Stimulated activated CD4-positive, alpha-beta T cell treated with anti-CD3 and anti-CD28 coated beads, Interleukin-4, amount 100 ng/mL, for 4 hours (primary cell): ENCODE measurements around the gene LRRC10B.

Source experiments
- DNase-seq, 2 experiments: peaks; one replicate each; pipeline ENCODE4 v3.0.0-alpha.2; 2020

Gene LRRC10B

GRCh38 chr11:61487342-61488025 lies 21.1 kb upstream of the LRRC10B start:
- no peak for DNase-seq

DNA sequence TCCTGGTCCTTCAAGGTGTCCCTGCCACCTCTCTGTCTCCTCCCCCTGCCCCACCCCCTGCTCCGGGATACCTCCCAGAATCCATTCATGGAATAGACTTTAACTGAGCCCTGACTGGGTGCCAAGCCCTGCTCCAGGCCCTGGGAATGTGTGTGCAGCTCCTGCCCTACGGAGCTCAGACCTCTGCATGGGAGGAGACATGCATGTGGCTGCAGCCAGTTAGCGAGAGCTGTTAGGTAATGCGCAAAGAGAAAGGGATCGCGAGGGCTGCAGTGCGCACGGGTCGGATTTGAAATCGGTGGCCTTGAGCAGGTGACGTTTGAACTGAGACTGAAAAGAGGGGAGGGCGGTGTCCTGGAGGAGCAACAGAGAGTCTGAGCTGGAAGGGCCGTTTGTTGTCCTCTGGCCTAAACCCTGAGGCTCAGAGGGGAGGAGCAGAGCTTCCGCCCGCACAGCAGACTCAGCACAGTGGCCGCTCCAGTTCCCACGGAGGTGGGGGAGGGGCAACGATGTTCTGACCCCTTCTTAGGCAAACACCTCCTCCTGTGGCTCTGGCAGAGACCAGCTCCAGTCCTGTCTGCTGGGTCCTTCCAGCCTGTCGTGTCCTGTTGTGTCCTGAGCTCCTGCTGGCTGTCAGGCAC lies 19.8 kb upstream of the LRRC10B start:
- DNase-seq: no peak

DNA sequence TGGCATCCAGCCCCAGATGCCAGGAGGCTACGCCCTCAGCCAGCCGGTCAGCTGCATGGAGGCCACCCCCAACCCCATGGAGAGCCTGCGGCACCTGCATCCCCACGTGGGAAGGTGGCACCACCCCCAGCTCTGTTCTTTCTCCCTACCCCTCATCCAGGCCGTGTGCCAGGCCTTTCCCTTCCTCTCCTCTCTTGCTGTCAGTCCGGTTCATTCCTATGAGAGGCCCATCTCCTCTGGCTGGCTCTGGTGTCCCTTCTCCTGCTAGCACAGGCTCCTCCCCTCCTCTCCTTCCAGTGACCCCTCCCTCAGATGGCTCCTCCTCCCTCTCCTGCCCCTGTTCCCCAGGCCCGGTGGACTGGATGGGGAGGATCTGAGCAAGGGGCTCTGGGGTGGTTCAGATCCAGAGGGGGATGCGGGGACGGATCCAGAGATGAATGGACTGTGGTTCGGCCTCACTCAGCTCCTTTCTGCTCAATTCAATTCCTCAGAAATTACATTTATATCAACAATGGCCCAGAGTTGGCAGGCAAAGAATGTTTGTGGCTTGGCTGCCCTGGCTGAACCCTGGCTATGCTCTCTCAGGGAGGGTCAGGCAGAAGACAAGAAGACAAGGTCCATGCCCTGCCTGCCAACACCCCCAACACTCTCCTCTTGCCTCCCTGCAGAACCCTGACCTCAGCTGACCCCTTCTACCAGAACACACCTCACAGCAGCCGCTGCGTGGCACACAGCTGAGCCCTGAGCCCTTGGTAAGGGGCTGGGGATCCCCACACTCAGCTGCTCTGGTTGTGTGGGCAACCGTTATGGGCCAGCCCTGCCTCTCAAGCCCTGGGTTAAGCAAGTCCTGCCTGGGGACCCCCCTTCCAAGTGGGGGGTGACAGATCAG lies 18.5 kb upstream of the LRRC10B start:
- DNase-seq: no peak

- DNase-seq: no peak
These were observed 16.7 kb upstream of the LRRC10B start for GRCh38 chr11:61491736-61492395.

GRCh38 chr11:61494381-61494961 lies 14.1 kb upstream of the LRRC10B start:
- DNase-seq: no peak

DNA sequence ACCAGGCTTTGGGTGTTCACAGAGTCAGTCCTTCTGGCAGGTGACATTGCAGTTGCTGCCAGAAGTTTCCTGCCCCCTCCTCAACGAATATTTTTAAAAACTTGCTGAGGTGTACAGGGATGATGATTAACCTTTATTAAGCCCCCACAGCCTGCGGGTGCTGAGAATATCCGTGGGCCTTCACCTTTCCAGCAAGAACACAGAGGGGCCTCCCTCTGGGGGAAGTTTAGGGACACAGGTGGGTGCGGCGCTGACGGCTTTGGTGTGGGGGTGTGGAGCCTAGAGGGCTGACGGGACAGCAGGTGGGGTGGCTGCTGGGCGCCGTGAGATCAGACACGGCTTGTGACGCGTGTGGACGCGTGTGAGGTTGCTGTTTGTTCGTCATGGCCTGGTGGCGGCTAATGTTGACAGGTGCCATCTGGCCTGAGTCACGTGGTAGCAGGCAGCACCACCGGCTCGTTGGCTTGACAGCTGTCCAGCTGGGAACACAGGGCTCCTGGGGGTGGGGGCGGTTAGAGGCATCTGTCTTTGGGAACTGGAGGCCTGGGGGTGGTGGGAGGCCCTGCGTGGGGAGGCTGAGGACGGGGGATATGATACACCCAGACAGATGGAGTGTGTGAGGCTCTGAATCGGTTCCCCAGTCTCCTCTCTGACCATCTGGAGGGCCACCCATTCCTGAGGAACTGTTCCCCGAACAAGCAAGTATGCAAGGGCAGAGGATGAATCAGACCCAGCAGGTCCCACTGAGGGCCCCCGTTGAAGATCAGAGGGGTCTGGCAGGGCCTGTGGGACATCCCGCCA lies 12.5 kb upstream of the LRRC10B start:
- no peak for DNase-seq

GRCh38 chr11:61496602-61497400 lies 11.7 kb upstream of the LRRC10B start:
- no peak for DNase-seq

DNA sequence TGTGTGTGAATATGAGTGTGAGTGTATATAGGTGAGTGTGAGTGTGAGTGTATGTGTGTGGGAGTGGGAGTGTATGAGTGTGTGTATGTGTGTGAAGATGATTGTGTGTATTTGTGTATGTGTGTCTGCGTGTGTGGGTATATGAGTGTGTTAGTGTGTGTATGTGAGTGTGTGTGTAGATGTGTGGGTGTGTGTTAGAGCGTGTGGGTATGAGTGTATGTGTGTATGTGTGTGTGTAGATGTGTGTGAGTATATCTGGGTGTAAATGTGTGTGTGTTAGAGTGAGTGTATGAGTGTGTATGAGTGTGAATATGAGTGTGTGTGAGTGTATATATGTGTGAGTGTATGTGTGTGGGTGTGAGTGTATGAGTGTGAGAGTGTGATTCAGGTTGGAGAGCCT lies 11.1 kb upstream of the LRRC10B start:
- DNase-seq: no peak

DNA sequence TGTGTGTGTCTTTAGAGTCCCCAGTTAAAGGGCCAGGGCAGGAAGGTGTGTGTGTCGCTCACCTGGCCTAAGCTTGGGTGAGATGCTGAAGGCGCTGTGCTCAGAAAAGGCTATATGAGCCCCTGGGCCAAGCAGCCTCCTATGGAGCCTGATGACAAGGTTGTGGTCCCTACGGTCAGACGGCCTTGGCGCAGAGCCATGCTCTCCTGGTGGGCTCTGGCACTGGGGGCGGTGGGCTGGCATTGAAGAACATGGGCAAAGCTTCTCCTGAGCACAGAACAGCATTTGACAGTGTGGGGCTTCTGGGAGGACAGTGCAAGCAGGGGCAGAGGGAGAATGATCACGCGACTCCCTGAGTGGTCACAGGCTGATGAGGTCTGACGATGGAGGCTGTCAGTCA lies 10.7 kb upstream of the LRRC10B start:
- DNase-seq: no peak

GRCh38 chr11:61498767-61499341 lies 9.7 kb upstream of the LRRC10B start:
- no peak for DNase-seq

DNA sequence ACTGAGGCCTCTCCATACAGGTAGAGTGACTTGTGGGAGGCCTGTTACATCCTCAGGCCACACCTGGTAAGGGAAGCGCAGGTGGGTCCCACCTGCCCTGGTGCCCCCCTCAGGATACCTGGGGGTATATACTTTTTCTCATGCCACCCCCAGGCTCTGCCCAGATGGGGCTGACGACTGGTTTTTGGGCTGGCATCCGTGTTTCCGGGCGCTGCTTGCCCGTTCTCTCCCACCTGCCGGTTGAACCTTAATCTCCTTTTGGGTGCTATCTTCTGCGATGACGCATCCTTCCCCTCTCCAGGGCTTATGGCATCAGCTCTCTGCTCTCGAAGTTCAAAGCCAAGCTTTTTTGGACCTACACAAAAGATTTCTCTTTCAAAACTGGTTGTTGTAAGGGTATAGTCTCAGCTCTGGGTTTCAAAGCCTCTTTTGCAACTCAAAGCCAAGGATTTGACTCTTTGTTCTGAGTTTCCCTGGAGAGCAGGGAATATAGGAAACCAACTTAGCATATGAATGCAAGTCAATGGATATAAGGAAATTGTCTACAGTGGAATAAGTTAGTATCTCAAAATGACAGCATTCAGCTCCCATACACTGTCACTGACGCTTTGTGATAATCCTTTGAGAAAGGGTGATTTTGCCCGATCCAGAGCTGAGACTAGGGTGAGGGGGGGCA lies 8.6 kb upstream of the LRRC10B start:
- DNase-seq: no peak

DNA sequence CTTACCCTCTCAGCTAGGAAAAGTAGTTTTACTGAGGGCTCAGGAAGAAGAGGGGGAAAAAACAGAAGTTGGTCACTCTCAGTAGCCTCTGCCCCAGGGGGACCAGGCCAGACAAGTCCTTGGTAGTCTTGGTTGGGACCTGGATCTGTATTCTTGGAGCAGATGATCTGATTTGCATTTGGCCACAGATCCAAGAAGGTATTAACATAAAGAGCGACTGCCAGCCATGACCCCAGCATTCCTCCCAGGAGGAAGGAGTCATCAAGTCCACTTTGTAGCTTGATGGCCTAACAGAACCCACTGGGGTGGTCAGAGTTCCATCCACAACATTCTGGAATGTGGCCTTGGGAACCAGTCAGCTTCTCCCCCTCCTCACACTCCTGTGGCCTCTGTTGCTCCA lies 6.0 kb upstream of the LRRC10B start:
- no peak for DNase-seq

- no peak for DNase-seq
These were observed 5.3 kb upstream of the LRRC10B start for GRCh38 chr11:61503135-61503770.

GRCh38 chr11:61505106-61505505 lies 3.4 kb upstream of the LRRC10B start:
- DNase-seq: no peak

GRCh38 chr11:61505640-61506155 lies 2.9 kb upstream of the LRRC10B start:
- DNase-seq: no peak

DNA sequence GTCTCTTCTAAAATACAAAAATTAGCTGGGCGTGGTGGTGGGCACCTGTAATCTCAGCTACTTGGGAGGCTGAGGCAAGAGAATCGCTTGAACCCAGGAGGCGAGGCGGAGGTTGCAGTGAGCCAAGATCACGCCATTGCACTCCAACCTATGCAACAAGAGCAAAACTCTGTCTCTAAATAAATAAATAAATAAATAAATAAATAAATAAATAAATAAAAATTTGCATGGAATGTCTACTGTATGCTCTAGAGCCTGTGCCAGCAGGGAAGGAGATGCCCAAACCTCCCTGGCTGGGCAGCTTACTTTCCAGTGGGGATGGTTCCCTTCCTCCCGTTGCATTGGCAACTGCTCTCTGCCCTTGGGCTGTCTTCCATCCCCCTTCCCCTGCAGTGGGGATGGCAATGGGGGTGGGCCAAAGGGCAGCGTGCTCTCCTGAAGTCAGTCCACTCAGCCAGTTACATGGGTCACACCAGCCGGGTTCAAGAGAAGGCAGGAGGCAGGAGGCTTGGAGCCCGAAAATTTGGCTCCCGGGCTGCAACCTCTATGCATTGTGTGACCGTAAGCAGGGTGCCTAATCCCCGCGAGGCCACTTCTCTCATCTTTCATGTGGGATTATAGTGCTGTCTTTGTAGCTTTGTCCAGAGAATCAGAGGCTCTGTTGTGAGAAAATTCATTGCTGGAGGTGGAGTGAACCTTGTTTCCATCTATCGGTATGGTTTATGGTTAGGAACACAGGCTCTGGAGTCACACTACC lies 1.4 kb upstream of the LRRC10B start:
- DNase-seq: no peak

DNA sequence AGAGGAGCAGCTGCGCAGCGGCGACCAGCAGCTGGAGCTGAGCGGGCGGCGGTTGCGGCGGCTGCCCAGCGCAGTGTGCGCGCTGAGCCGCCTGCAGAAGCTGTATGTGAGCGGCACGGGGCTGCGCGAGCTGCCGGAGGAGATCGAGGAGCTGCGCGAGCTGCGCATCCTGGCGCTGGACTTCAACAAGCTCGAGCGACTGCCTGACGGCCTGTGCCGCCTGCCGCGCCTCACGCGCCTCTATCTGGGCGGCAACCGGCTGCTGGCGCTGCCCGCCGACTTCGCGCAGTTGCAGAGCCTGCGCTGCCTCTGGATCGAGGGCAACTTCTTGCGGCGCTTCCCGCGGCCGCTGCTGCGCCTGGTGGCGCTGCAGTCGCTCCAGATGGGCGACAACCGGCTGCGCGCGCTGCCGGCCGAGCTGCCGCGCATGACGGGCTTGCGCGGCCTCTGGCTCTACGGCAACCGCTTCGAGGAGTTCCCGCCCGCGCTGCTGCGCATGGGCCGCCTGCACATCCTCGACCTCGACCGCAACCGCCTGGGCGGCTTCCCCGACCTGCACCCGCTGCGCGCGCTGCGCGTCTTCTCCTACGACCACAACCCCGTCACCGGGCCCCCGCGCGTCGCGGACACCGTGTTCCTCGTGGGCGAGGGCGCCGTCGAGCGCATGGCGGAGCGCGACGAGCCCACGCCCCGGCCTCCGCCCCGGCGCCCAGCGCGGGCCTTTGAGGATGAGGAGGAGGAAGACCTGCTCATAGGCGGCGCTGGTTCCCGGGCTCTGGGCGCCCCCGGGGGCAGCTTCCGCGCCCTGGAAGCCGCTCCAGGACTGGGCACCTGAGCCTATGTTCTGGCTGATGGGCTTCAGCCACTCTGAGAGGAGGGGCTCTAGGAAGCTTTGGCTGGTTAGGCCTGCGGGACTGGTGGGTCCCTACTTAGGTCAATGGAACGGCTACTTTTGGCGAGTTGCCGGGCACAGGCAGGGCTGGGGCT lies 787 bp downstream of the LRRC10B start:
- peak; percentile 64 for DNase-seq
